MV-4-11 (cell line): ENCODE data around the gene LAPTM5.
"Not testable (repeated sequence)": the region's sequence is repeated elsewhere in the genome, so short reads cannot be mapped to it uniquely, and the experiment has no call there.

Experiments
- DNase-seq: peaks from one replicate; lab custom pipeline; 2025; lab: John Stamatoyannopoulos, UW

LAPTM5 gene

GRCh38 chr1:30757352-30758120, at the start of gene LAPTM5:
TSS of gene LAPTM5 (minus strand) at chr1:30757774. CDS start at chr1:30757745, 29 bp downstream.
- DNase-seq = peak; percentile 64

- DNase-seq = no peak
Observed at GRCh38 chr1:30806381-30807317, 49.1 kb upstream of the LAPTM5 start.

DNA sequence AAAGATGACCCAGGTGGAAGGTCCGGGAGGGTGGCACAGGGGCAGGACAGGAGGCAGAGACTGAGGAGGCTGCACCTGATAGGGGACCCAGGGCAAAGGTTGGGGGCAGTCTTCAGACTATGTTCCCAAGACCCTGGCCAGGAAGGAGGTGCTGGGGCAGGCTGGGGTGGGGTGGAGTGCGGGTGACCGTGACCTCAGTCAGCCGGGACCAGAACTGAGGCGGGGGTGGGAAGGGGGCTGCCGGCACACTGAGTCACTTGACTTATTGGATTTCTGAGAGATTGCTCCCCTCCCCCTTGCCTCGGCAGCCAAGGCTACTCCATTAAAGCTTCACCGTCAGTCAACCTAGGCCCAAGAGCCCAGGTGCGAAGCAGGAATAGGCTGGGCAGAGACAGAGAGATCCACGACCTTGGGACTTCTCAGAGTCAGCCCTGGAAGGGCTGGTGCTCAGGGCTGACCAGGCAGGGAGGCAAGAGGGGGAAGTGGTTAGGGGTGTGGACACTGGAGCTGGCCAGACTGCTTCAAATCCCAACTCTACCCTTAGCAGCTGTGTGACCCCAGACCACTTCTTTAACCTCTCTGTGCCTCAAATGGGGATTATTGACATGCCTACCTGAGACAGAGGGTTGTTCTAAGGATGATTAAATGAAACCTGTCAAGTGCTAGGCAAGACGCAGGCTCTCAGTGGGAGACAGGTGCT, 47.9 kb upstream of the LAPTM5 start:
- DNase-seq = no peak

DNA sequence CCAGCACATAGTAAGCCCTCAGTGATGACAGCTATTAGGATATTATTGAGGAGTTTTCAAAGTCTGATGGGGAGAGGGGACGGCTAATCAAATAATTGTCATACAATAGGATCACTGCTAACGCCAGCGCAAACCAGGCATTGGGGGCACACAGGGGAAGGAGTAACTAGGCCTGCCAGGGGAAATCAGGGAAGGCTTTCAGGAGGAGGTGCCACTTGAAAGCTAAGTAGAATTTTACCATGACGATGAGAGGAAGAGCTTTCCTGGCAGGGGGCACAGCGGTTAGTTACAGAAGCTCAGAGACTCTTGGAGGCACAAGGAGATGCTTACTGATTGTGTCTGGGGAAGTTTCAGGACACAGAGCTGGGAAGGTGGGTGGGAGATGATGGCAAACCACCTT, 47.2 kb upstream of the LAPTM5 start:
- no peak for DNase-seq

- no peak for DNase-seq
Observed at GRCh38 chr1:30804352-30804751, 46.8 kb upstream of the LAPTM5 start.

DNA sequence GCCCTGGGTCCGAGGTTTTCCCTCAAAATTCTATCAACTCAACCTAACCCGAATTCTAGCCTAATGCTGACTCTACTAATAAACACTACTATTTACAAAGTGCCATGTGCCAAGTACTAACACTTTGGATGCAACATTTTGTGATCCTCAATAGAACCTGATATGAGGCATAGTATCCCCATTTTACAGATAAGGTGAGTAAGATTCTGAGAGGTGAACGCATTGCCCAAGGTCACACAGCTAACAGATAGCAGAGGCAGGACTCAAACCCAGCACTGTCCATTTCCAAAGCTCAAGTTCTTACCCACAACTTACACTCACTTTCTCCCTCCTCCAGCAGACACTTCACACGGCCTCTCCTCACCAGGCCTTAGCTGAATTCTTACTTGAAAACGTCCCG, 46.0 kb upstream of the LAPTM5 start:
- DNase-seq = no peak

GRCh38 chr1:30801771-30802198, 44.2 kb upstream of the LAPTM5 start:
- DNase-seq = peak; percentile 43

DNA sequence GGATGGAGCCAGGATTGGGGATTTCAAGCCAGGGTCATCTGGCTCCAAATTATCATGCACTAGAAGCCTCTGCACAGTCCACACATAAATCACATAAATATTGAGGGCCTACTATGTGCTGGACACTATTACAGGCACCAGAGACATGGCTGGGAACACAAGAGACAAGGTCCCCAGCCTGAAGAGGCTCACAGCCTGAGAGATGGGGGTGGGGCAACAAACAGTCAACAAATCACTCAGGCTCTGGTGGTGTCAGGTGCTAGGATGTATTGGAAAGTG, 41.6 kb upstream of the LAPTM5 start:
- no peak for DNase-seq

- DNase-seq = no peak
Observed at GRCh38 chr1:30798389-30799232, 41.0 kb upstream of the LAPTM5 start.

- DNase-seq = no peak
Observed at GRCh38 chr1:30795026-30795425, 37.5 kb upstream of the LAPTM5 start.

DNA sequence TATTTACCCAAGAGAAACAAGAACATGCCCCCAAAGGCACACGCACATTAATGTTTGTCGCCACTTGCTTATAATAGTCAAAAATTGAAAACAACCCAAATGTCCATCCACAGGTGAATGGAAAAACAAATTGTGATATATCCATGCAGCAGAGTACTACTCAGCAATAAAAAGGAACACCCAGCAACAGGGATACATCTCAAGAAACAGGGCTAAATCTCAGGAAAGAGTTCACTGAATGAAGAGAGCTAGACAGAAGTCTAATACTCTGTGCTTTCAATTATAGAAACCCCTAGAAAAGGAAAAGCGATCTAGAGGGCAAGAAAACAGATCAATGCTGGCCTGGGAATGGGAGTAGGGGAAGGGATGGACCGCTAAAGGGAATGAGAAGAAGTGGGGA, 36.7 kb upstream of the LAPTM5 start:
- DNase-seq = no peak

GRCh38 chr1:30793209-30793608, 35.6 kb upstream of the LAPTM5 start:
- no peak for DNase-seq

GRCh38 chr1:30791868-30792267, 34.3 kb upstream of the LAPTM5 start:
- DNase-seq = peak; percentile 23

DNA sequence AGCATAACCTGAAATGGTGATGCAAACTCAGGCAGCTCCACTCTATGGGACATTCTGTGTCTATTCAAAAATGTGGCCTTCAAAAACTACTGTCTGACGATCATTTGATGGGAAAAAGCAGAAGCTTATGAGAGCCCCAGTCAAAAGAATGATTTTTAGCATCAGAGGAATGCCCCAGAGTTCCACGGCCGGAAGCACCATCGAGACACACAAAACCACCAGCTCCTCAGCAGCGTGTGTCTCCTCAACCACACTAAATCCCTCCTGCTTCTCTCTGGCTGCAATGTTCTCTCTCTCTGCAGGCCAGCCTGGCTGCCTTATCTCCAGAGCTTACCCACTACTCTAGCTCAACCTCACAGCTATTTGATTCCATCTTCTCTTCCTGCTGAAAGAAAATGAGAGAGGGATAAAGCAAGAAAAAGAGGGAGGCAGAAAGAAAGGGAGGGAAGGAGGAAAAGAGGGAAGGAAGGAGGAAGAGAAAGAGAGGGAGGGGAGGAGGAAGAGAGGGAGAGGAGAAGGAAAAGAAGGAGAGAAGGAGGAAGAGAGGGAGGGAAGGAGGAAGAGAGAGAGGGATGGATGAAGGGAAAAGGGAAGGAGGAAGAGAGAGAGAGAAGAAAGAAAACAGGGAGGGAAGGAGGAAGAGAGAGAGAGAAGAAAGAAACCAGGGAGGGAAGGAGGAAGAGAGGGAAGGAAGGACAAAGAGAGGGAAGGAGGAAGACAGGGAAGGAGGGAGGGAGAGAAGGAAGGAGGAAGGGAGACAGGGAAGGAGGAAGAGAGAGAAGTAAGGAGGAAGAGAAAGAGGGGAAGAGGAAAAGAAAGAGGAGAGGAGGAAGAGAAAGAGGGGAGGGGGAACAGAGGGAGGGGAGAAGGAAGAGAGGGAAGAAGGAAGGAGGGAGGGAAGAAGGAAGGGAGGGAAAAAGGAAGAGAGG, 33.5 kb upstream of the LAPTM5 start:
- peak; percentile 92 for DNase-seq

DNA sequence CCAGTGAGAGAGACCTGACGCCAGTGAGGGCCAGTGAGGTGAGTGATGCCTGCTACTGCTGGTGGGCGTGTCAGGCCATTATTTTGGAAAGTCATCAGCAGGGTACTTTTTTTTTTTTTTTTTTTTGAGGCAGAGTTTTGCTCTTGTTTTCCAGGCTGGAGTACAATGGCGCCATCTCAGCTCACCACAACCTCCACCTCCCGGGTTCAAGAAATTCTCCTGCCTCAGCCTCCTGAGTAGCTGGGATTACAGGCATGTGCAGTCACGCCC, 32.6 kb upstream of the LAPTM5 start:
- DNase-seq = not testable (repeated sequence)

DNA sequence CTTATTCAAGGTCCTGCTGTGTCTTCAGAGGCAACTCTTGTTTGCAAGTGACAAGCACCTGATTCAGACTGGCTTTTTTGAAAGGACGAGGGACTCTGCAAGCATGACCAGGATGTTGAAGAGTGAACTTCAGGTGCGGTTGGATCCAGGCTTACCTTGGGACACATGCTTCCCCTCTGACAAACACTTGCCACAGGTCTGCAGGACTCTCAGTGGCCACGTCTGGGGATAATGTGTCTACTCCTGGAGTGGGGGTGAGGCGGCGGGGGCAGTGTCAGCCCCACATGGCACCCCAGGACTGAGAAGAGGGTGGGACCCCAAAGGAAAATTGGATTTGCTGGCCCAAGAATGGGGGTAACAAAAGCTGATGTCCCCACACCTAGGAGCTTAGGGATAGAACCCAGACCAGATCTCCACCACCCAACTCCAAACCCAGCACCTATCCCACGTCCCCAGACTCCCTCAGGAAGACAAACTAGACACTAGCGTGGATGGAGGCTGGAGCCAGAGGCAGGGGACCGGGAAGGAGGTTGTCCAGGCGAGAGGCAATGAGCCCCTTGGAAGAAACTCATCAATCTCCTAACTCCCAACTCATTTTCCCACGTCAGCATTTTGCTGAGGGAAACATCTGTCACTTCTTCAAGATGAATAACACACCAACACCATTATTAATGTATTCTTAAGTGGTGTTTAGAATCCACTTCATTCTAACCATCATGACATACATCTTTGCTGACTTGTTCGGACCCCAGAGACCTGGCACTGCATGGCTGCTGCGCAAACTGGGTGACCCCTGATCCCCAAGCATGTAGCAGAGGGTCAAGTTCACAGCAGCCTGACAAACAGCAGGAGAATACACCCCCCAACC, 32.0 kb upstream of the LAPTM5 start:
- no peak for DNase-seq

DNA sequence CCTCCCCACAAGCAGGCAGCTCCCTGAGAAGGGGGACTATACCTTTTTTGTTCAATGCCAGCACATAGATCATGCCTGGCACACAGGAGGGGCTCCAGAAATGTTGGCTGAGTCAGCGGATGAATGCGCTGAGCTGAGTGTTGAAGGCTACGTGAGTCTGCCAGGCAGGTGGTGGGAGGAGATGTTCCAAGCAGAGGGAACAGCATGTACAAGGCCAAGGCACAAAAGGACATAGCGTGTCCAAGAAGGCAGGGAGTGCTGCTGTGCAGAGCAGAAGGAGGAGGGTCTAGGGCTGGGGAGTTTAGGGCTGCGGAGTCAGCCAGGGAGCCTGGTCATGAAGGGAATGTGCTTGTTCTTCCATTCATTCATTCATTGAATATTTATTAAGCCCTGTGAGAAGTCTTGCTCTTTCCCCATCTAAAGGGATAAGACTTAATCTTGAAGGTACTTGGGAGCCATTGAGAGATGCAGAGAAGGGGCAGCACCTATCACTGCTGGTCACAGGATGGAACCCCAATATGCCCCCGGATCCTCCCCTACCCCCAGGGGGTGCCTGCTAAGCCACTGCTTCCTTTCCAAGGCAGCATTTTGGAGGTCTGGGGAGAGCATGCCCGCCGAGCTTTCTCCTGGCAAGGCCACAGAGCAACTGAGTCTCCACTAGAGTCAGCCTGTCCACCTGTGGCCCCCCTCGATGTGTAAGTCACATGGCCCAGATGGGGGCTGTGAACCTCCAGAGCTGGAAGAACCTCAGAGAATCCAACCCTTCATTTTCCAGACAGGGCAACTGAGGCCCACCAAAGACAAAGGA, 31.2 kb upstream of the LAPTM5 start:
- no peak for DNase-seq

DNA sequence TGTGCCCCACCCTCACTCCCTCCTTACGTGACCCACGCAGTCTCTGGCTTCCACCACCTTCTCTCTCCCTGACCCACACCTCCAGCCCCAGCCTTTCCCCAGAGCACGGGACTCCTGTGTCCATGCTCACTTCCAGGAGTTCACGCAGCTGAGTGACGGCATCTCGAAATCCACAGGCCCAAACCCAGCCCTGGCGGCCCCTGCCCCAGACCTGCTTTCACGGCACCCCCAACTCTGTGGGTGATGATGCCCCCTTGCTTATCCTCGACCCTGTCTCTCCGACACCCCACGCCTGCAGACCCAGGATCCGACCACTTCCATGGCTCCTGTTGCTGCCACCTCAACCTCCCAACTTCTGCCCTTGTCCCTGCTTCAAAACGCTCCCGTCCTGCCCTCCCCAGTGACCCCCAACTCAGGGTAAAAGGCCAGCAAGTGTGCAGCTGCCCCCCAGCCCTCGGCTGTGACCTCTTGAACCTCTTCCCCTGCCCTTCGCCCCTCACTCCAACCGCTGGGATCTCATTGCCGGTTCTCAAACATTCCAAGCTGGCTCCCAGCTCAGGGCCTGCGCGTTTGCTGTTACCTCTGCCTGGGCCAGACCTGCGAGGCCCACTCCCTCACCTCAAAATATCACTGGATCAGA, 30.4 kb upstream of the LAPTM5 start:
- no peak for DNase-seq

GRCh38 chr1:30787266-30787665, 29.7 kb upstream of the LAPTM5 start:
- no peak for DNase-seq
